Measurements from ENCODE around the gene HYI. TPM values are rescaled to one million over a fixed set of nuclear protein-coding genes. Genes with fewer than 3 reads are reported as not detected.
"Not testable (repeated sequence)": the region's sequence is repeated elsewhere in the genome, so short reads cannot be mapped to it uniquely, and the experiment has no call there.

The HYI gene
- total and polyA plus RNA-seq, 5 experiments from 2014 or later, result 2.4 to 18.9 (median 4.8) TPM

GRCh38 chr1:43477716-43478115 lies 24.0 kb upstream of the HYI start:
- POLR2A ChIA-PET, result no interaction called here
- DNase-seq, result no peak
- H3K4me3 Mint-ChIP-seq, result no peak overlapping the region
- H3K36me3 Mint-ChIP-seq, result no peaks in the 10 kb centered on the region
- H3K9me3 Mint-ChIP-seq, result no peaks in the 10 kb centered on the region
- no peak for ATAC-seq
- H3K4me1 Mint-ChIP-seq, result peaks cover 0 to 3% (median 1%) of the 10 kb centered on the region in 4 donors
- peaks cover 6 to 20% (median 9%) of the 10 kb centered on the region in 5 donors for H3K27me3 Mint-ChIP-seq
- H3K27ac Mint-ChIP-seq, result no peak overlapping the region

DNA sequence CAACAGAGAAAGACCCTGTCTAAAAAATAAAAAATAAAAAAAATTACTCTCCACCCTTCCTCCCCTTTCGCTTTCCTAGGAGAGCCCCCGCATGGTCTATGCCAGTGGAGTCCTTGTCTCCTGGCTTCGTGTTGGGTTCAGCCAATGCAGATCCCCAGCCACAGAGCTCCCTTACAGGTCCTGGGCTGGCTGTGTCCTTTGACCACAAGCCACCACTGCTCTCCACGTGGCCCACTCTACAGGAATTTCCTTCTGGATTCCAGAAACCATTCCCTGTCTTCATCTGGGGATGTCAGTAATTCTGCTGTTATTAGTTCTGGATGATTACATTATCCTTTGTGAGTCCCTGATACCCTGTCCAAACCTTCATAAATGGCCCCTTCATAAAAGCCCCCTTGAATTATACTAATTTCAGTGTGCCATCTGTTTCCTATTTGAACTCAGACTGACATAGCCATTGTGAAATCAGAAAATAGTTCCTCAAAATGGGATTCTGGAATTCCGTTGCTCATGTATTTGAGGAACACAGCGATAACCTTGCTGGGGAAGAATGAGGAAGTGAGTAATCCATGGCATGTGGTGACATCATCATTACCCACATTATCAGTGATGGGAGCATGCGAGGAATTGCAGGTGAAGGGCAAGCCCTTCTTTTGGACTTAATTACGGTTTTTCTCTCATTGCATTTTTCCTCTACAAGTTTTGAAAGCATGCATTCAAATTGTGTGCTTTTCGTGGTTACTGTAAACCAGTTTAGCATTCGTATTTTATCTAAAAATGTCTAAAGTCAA lies 22.1 kb upstream of the HYI start:
- POLR2A ChIA-PET, ATAC-seq, H3K4me1 Mint-ChIP-seq, H3K4me3 Mint-ChIP-seq, H3K36me3 Mint-ChIP-seq, H3K9me3 Mint-ChIP-seq, H3K27ac Mint-ChIP-seq, DNase-seq: not testable (repeated sequence)
- peaks cover 6 to 19% (median 10%) of the 10 kb centered on the region in 5 donors for H3K27me3 Mint-ChIP-seq

DNA sequence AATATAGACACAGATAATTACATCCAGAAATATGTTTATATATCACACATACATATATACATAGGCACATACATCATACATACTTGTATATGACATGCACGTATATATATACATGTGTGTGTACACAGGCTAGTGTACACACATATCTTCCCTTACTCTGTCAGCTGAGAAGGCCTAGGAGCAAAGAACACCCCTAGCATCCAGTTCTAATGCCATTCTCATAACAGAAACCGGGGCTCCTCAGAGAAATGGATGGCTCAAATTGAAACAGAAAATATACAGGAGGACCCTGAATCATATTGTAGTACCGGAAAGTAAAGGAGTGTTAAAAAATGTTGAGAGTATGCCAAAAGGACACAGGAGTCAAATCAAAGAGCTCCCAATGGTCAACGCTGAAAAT lies 19.7 kb upstream of the HYI start:
- Mint-ChIP-seq H3K27me3 (peaks cover 0 to 10% (median 7%) of the 10 kb centered on the region in 5 donors), H3K4me1 (no peaks in the 10 kb centered on the region)
- POLR2A ChIA-PET, result no interaction called here

GRCh38 chr1:43472463-43473151 lies 18.9 kb upstream of the HYI start:
- H3K4me1 Mint-ChIP-seq, H3K4me3 Mint-ChIP-seq, ATAC-seq, DNase-seq, H3K36me3 Mint-ChIP-seq, POLR2A ChIA-PET, H3K9me3 Mint-ChIP-seq: not testable (repeated sequence)
- peaks cover 0 to 10% (median 7%) of the 10 kb centered on the region in 5 donors for H3K27me3 Mint-ChIP-seq
- peak overlapping the region in 1 of 10 donors; percentile 3 for H3K27ac Mint-ChIP-seq

More for the DNA sequence above, 19.7 kb upstream of the HYI start:
- Mint-ChIP-seq H3K9me3 (no peaks in the 10 kb centered on the region), H3K36me3 (no peaks in the 10 kb centered on the region), H3K4me3 (no peak overlapping the region), H3K27ac (no peak overlapping the region)
- no peak for DNase-seq
- ATAC-seq, result no peak

DNA sequence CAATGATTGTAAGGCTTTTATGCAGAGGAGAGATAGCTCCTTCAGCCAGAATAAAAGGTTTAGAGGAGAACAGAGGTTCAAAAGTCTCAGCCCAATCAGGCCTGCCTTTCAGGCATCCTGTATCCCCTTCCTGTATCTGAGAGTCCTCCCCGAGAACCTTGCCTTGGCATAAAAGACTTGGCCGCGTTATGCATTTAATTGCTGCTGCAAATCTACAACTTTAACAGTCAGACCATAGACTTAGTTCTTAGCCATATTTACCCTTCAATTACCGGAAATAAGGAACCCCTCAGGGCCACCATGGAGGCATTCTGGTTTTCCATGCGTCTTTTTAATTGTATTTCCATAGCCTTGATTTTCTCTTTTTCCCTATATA lies 18.3 kb upstream of the HYI start:
- Mint-ChIP-seq H3K27ac (no peak overlapping the region), H3K36me3 (no peaks in the 10 kb centered on the region), H3K4me3 (no peak overlapping the region), H3K9me3 (no peaks in the 10 kb centered on the region), H3K27me3 (peaks cover 0 to 10% (median 6%) of the 10 kb centered on the region in 5 donors), H3K4me1 (no peaks in the 10 kb centered on the region)
- DNase-seq (no peak), ATAC-seq (no peak)
- POLR2A ChIA-PET, result no interaction called here

GRCh38 chr1:43469932-43470331 lies 16.2 kb upstream of the HYI start:
- peaks cover 2 to 7% (median 4%) of the 10 kb centered on the region in 4 donors for H3K4me1 Mint-ChIP-seq
- ATAC-seq, result no peak
- POLR2A ChIA-PET, result no interaction called here
- H3K9me3 Mint-ChIP-seq, result no peaks in the 10 kb centered on the region
- H3K27ac Mint-ChIP-seq, result no peak overlapping the region
- no peaks in the 10 kb centered on the region for H3K36me3 Mint-ChIP-seq
- peaks cover 0 to 6% (median 0%) of the 10 kb centered on the region in 5 donors for H3K27me3 Mint-ChIP-seq
- H3K4me3 Mint-ChIP-seq, result no peak overlapping the region
- DNase-seq, result no peak

DNA sequence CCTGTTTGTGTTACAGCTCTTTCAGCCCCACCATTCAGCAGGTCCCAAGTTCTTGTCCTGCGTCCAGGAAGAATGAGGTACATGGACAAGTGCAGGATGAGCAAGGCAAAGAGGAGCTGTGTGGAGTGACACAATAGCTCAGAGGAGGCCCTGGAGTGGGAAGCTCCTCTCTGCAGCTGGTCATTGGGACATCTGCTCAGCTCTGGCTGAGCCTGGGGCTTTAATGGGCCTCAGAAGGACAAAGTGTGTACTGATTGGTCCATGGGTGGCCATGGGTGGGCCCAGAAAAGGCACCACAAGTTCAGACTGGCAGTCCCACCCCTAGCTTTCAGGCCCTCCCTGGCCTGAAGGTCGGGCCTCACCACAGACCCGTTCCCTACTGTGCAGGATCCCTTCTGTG lies 14.7 kb upstream of the HYI start:
- ATAC-seq (no peak), DNase-seq (no peak)
- no peak overlapping the region for H3K4me3 Mint-ChIP-seq
- no peak overlapping the region for H3K27ac Mint-ChIP-seq
- no peaks in the 10 kb centered on the region for H3K9me3 Mint-ChIP-seq
- H3K27me3 Mint-ChIP-seq, result peaks cover 0 to 3% (median 0%) of the 10 kb centered on the region in 5 donors
- peaks cover 2 to 7% (median 4%) of the 10 kb centered on the region in 4 donors for H3K4me1 Mint-ChIP-seq
- POLR2A ChIA-PET, result interaction anchor here (0.6 kb wide), 1 partner anchor 15 kb away, joined by 8 read pairs; no protein-coding TSS in a partner anchor
- H3K36me3 Mint-ChIP-seq, result no peaks in the 10 kb centered on the region

- no peak for ATAC-seq
- peak overlapping the region in 2 of 10 donors; percentile 43 to 66 for H3K27ac Mint-ChIP-seq
Observed at GRCh38 chr1:43466403-43466802, 12.7 kb upstream of the HYI start.

DNA sequence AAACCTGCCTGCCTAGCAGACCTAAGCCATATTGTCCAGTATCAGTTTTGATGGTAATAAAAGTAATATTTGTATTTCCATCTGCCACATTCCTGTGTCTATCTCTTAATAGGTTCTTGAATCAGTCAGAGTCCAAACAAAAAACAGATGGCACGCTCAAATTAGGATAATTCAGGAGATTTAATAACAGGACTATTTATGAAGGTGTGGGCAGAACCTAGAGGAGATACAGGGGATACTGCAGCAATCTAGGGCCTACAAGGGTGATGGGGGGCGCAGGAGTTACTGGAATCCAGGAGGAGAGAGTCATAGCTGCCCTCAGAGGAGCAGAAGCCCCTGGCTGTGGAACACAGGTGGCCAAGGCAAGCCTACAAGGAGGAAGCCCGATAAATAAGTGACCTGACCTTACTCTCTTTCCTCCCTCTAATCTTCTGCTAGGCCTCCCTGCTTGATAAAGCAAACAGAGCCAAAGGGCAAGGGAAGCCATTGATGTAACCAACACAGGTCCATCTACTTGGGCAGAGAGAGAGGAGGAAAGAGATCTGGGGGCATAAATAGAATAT lies 11.9 kb upstream of the HYI start:
- no peaks in the 10 kb centered on the region for H3K9me3 Mint-ChIP-seq
- H3K4me3 Mint-ChIP-seq, result no peak overlapping the region
- no peaks in the 10 kb centered on the region for H3K36me3 Mint-ChIP-seq
- POLR2A ChIA-PET, result interaction anchor here (1.0 kb wide), 1 partner anchor 11 kb away, joined by 4 read pairs; no protein-coding TSS in a partner anchor
- peaks cover 2 to 7% (median 7%) of the 10 kb centered on the region in 4 donors for H3K4me1 Mint-ChIP-seq
- no peak for DNase-seq
- ATAC-seq, result no peak
- H3K27ac Mint-ChIP-seq, result no peak overlapping the region
- H3K27me3 Mint-ChIP-seq, result peaks cover 0 to 1% (median 0%) of the 10 kb centered on the region in 5 donors

More at GRCh38 chr1:43466403-43466802, 12.7 kb upstream of the HYI start:
- no peaks in the 10 kb centered on the region for H3K36me3 Mint-ChIP-seq
- DNase-seq, result no peak
- no peaks in the 10 kb centered on the region for H3K9me3 Mint-ChIP-seq
- H3K27me3 Mint-ChIP-seq, result peaks cover 0 to 2% (median under 1%) of the 10 kb centered on the region in 5 donors
- H3K4me1 Mint-ChIP-seq, result peaks cover 2 to 7% (median 6%) of the 10 kb centered on the region in 4 donors
- POLR2A ChIA-PET, result no interaction called here
- H3K4me3 Mint-ChIP-seq, result no peak overlapping the region

GRCh38 chr1:43464681-43465504 lies 11.2 kb upstream of the HYI start:
- ATAC-seq (no peak), DNase-seq (no peak)
- Mint-ChIP-seq H3K9me3 (no peaks in the 10 kb centered on the region), H3K27me3 (peaks cover 0 to 1% (median 0%) of the 10 kb centered on the region in 5 donors), H3K27ac (no peak overlapping the region), H3K36me3 (no peaks in the 10 kb centered on the region), H3K4me1 (peaks cover 2 to 7% (median 7%) of the 10 kb centered on the region in 4 donors), H3K4me3 (no peak overlapping the region)
- POLR2A ChIA-PET, result interaction anchor here (1.0 kb wide), 1 partner anchor 11 kb away, joined by 4 read pairs; no protein-coding TSS in a partner anchor

- H3K4me3 Mint-ChIP-seq, result no peak overlapping the region
- POLR2A ChIA-PET, result interaction anchor here (0.5 kb wide), 1 partner anchor 525 kb away, joined by 5 read pairs; no protein-coding TSS in a partner anchor
Observed at GRCh38 chr1:43463479-43463878, 9.7 kb upstream of the HYI start.

More at GRCh38 chr1:43463479-43463878, 9.7 kb upstream of the HYI start:
- Mint-ChIP-seq H3K36me3 (no peaks in the 10 kb centered on the region), H3K27me3 (peaks cover 1 to 11% (median 4%) of the 10 kb centered on the region in 5 donors), H3K27ac (no peak overlapping the region), H3K4me1 (peaks cover 2 to 7% (median 7%) of the 10 kb centered on the region in 4 donors), H3K9me3 (no peaks in the 10 kb centered on the region)
- ATAC-seq, result no peak
- DNase-seq, result no peak
